NCI-H774 (cell line): Measurements from ENCODE around the gene MYRF.

ENCODE experiments used
- DNase-seq: peaks from one replicate; lab custom pipeline; 2025; lab: John Stamatoyannopoulos, UW

The MYRF gene

DNA sequence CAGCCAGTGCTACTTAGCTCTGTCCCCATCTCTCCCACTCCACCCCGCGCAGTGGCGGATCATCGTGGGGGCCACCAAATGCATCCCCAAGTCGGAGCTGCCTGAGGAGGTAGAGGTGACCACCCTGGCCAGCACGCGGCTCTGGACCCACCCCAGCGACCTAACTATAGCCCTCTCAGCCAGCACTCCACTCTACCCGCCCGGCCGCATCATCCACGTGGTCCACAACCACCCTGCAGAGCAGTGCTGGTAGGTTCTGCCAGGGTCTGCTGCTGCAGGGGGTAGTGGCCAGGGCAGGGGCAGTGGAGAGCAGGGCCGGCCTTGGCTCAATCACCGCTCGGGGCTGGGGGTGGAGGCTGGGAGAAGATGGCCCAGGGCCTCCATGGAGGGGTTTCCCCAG is 13.0 kb upstream of the MYRF start:
- DNase-seq: no peak

DNA sequence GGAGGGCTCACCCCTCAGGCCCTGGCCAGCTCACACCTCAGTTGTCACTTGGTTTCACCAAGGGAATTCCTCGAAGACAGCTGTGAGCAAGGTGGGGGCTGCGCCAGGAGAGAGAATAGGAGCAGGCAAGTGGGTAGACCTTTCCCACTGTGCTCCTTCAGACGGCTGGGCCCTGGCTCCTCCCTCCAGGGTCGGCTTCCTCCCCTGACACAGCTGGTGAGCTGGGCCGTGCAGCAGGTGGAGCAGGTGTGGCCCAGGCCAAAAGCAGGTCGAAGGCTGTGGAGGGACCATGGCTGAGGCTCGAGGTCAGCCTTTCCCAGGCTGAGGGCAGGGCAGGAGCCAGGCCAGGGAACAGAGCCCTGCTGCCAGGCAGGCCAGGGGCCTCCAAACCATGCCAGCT is 12.5 kb upstream of the MYRF start:
- no peak for DNase-seq

GRCh38 chr11:61742391-61742790 is 10.0 kb upstream of the MYRF start:
- no peak for DNase-seq

- DNase-seq: no peak
These were observed 8.8 kb upstream of the MYRF start for GRCh38 chr11:61743486-61744095.

DNA sequence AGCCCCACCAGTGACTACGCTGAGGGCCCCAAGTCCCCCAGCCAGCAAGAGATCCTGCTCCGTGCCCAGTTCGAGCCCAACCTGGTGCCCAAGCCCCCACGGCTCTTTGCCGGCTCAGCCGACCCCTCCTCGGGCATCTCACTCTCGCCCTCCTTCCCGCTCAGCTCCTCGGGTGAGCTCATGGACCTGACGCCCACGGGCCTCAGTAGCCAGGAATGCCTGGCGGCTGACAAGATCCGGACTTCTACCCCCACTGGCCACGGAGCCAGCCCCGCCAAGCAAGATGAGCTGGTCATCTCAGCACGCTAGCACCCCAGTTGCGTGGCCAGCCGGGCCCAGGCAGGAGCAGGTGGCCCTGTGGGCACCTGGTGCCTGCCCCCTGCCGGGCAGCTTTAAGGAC is 8.3 kb upstream of the MYRF start:
- DNase-seq: no peak

DNA sequence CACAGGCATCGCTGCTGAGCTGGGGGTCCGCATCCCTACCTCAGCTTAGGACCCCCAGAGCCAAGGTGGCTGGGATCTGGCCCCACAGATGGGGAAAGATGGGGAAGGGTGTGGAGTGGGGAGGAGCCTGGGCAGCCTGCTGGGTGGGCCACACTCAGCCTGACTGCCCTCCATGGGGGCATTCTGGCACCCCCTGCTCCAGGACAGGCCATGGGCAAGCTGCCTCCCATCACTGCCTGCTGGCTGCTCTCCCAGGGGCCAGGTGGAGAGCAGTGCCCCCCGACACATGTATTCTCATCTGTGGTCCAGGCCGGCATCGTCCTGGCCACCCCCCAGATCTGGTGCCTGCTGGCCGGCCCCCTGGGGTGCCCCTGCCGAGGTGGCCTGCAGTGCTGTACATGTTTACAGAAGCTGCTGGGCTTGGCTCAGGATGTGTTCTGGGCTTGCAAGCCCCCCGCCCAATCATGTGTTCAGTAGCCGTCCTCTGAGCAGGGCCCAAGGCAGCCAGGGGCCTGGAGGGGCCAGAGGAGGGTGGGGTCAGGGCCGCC is 7.8 kb upstream of the MYRF start:
- no peak for DNase-seq

- no peak for DNase-seq
These were observed 6.5 kb upstream of the MYRF start for GRCh38 chr11:61745781-61746441.

DNA sequence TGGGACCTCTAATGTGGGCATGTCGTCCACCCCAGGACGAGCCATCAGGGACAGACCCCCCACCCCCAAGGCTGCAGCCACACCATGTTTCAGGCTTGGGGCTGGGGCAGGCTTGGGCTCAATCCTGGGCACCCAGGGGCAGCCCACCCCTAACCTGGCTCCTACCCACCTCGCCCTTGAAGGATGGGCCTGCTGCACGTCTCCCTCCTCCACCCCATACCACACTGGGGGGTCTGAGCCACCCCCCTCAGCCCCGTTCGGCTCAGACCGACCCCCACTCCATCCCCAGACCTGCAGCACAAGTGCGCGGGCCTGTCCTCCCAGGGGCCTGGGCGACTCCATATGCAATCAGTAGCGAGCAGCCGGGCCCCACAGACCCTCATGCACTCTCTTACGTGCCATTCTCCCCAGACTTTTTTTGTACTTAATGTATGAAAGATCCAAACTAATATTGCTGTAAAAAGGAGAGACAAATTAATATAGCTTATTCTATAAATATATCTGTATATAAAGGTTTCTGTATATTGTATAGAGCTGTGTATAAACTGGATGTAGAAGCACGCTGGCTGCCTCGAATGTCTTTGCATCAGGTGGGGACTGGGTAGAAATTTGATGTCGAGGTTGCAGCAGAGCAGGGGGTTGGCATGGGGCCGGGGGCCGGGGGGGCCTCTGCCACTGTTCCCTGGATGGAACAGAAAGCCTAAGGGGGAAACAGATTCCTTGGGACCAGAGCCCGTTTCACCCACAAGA is 5.8 kb upstream of the MYRF start:
- no peak for DNase-seq

GRCh38 chr11:61747192-61747966 is 5.1 kb upstream of the MYRF start:
- peak; percentile 59 for DNase-seq

- DNase-seq: no peak
These were observed 4.5 kb upstream of the MYRF start for GRCh38 chr11:61747967-61748285.

GRCh38 chr11:61749591-61750217 is 2.7 kb upstream of the MYRF start:
- no peak for DNase-seq

DNA sequence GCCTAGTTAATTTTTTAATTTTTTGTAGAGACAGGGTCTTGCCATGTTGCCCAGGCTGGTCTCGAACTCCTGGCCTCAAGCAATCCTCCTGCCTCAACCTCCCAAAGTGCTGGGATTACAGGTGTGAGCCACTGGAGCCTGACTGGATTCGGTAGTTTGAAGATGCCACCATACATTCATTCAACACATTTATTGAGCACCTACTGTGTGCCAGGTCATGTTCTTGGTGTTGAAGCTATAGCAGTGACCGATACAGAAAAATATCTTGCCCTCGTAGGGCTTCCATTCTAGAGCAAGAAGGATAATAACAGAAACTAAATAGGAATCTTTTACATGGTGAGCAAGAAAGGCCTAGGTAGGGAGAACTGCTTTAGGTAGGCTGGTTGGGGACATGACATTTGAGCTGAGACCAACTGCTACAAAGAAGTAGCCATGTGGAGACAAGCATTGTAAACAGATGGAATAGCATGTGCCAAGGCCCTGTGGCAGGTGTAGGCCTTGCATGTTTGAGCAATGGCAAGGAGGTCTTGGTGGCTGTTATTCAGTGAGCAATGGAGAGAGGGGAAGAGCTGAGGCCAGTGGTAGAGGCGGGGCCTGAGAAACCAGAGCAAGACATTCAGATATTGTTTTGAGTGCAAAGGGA is 1.7 kb upstream of the MYRF start:
- no peak for DNase-seq

GRCh38 chr11:61751384-61751783 is 1.1 kb upstream of the MYRF start:
- no peak for DNase-seq

DNA sequence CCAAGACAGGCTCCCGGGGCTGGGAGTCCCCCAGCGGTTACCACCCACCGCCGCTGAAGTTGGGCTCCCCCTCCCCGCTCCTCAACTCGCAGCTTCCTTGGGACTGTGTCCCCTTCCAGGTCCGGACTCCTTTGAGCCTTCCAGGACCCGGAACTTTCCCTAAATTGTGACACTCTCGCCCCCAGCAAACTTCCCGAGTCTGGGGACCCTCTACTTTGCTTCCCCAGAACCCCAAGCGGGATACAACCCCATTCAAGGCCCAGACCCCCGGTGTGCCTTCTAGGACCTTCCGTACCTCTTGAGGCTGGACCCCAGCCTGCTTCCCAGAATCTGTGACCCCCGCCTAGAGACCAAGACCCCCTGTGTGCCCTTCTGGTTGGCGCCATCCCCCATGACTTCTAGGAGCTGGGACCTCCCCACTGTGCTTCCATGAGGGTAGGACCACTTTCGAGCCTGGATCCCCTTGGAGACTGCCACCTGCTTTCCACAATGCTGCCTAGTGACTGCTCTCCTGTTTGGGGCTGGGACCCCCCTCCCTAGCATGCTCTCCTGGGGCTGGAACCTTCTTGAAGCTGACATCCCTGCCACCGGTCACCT is 587 bp downstream of the MYRF start:
- DNase-seq: no peak

GRCh38 chr11:61753672-61754071 is 1.2 kb downstream of the MYRF start:
- no peak for DNase-seq

DNA sequence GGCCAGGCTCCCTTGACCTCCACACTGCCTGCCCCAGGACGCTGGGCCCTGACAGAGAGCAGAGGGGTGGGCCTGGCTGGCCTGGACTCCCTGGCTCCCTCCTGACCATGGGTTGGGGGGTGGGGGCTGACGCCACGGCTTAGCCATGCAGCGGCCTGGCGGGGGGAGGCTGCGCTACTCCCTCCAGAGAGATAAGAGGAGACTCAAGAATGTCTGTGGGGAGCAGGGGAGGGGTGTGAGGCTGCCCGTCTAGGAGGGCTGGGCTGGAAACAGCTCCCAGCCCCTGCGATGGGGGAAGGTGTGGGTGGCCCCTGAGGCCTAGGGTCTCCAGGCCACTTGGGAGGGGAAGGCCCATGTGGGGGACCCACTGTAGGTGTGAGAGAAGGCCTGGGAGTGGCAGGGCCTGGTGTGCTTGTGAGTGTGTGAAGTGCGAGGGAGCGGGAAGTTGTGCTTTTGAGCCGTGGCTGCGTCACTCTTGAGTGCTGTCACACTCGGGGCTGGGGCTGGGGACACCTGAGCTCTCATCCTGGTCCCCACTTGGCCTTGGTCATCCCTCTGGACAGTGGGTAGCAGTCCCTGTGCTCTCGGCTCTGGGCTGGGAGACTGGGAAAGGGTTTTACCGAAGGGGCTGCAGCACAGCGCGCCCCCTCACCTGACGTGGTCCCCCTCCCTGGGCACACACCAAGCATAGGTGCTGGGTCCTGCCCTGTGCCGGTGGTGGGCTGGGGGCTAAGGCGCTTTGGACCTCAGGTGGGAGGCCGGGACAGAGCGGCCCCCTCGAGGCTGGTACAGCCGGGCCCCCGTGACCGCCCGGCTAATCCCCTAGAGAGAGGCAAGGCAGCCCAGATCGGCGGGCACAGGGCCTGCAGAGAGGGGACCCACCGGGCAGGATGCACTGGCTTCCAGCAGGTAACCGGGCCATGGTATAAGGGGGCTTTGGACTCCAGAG is 2.4 kb downstream of the MYRF start:
- DNase-seq: no peak

DNA sequence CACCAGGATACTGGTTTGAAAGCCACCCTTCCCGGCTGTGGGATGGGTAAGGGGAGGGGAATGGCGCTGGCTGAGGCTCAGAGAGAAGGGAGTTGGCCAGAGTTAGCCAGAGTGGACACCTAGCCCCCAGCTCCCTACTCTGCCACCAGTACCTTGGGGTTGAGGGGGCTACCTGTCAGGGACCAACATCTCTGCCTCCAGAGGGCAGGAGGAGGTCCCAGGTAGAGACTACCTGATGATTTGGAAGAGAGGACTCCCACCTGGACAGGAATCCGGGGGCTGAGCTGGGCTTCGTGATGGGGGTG is 3.7 kb downstream of the MYRF start:
- no peak for DNase-seq

- DNase-seq: no peak
These were observed 4.2 kb downstream of the MYRF start for GRCh38 chr11:61756452-61757212.

GRCh38 chr11:61757213-61757862 is 4.9 kb downstream of the MYRF start:
- no peak for DNase-seq
